ENCODE results near the gene SLIT3. TPM values are rescaled to one million over a fixed set of nuclear protein-coding genes. Genes with fewer than 3 reads are reported as not detected.

Gene SLIT3
- total RNA-seq, 1 experiment from 2014 or later, result 2.0 TPM

DNA sequence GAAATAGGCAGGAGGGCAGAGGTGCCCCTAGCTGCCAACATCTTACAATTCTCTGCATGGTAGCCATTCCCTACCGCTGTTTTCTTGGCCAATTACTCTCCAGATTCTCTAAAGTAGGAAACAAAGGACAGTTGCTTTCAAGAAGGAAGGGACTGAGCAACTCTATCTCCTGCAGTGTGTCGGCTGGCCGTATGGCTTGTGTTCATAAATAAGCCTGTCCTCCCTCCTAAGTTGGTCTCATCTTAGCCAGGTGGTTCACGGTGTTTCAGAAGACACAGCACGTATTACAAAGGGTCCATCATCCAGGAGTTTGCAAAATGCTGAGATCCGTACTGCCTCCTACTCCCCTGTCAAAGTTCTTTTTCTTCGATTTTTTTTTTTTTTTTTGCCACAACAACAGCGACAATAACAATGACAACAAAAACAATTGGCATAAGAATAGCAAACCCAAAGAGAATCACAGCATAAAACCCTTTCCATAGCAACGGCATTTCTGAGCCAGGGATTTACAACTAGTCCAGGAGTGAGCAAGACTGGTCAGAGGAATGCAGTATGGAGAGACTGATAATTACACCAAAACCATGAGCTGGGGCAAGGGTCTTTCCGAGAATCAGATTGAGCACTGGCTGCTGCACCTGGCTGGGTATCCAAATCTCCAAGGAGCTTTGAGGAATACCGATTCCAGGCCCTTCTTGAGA, 212.8 kb downstream of the SLIT3 start:
- Histone ChIP-seq H3K27me3 (no peaks in the 10 kb centered on the region), H3K4me1 (no peaks in the 10 kb centered on the region), H3K36me3 (no peaks in the 10 kb centered on the region), H3K9me3 (replicated peaks) (no peaks in the 10 kb centered on the region), H3K4me3 (no peak overlapping the region), H3K27ac (no peak overlapping the region)
- no peak for DNase-seq

DNA sequence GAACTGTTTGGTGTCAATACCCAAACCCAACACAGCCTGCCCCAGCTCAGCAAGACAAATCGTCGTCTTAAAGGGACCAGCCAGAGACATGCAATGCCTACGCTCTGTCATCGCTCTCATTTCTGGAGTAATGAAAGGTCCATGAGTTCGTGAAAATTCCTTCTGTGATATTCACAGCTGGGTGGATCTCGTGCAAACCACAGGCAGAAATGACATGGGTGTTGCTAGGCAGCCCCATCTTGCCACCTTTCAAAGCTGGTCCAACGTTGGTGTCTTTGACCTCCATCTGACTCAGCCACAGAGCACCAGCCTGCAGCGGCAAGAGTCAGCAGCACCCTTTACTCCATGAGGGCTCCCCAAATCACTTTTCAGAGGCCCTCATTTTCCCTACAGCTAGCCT, 215.3 kb downstream of the SLIT3 start:
- DNase-seq, result no peak
- Histone ChIP-seq H3K4me3 (no peak overlapping the region), H3K27me3 (no peaks in the 10 kb centered on the region; the same call in 1 of the 2 replicates), H3K36me3 (no peaks in the 10 kb centered on the region), H3K27ac (no peak overlapping the region), H3K9me3 (replicated peaks) (no peaks in the 10 kb centered on the region), H3K4me1 (no peaks in the 10 kb centered on the region)

DNA sequence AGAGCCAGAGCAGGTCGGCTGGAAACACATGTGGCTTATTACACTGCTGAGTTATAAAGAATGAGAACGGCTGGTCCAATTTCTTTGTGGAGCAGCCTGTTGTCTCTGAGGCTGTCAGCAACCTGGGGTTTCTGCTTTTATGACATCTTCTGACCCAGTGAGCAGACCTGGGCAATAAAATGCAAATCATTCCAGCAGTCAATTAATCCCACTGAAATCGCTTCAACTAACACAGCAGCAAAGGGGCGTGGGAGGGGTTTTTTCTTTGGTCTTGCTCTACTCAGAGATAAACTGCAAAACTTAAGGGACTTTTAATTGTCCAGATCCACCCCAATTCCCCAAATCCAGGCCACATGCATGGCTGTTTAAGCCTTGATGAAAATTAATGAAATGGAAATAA, 215.7 kb downstream of the SLIT3 start:
- DNase-seq, result no peak
- H3K4me1 ChIP-seq, result no peaks in the 10 kb centered on the region
- no peak overlapping the region for H3K4me3 ChIP-seq
- no peak overlapping the region for H3K27ac ChIP-seq
- H3K9me3 ChIP-seq (replicated peaks), result no peaks in the 10 kb centered on the region
- H3K27me3 ChIP-seq, result peaks cover 2% of the 10 kb centered on the region; the same call in 1 of the 2 replicates
- H3K36me3 ChIP-seq, result no peaks in the 10 kb centered on the region

DNA sequence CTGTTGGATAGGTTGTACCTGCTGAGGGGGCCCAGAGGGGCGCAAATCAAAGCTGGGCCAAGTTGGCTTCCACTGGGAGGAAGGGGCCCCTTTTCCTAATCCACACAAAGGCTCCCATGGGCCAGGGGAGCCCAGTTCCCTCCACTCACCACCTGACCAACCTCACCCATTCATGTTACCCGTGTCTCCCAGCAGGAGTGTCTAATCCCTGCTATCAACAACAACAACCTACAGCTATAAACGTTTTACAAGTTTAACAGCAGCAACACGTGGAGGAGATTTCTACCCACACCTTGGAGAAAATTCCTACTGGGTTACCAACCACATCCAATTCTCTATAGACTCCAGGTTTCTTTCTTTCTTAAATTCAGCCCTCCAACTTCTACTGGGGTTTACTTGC, 216.2 kb downstream of the SLIT3 start:
- no peaks in the 10 kb centered on the region for H3K9me3 ChIP-seq (replicated peaks)
- H3K36me3 ChIP-seq, result no peaks in the 10 kb centered on the region
- DNase-seq, result no peak
- peaks cover 5% of the 10 kb centered on the region for H3K27me3 ChIP-seq
- no peaks in the 10 kb centered on the region for H3K4me1 ChIP-seq
- no peak overlapping the region for H3K27ac ChIP-seq
- H3K4me3 ChIP-seq, result no peak overlapping the region

DNA sequence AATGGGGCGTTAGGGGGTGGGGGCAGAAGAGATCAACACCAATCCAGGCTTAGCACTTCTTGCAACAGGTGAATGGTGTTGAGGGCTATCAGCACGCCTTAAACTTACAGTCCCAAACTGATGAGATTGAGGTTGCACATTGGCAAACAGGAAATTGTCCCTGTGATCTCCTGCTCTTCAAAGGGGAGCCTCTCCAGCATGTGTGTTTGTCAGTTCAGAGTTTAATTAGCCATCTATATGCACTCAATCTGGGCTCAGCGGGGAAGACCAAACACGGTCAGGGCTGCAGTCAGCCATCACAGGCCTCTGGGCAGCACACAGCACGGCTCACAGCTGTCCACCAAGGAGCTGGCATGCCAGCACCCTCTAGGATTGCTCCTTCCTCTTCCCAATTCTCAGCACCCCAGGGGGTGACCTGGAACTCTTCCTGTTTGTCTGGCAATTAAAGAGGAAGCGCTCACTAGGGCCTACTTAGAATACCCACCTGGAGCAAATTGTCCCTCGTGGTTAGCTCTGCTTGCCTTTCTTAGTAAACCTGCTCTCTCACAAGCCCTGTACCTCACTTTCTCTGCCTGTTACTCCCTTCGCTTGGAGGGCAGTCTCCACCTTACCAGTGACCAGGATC, 217.4 kb downstream of the SLIT3 start:
- DNase-seq, result no peak
- Histone ChIP-seq H3K36me3 (no peaks in the 10 kb centered on the region), H3K27ac (no peak overlapping the region), H3K4me1 (no peaks in the 10 kb centered on the region), H3K9me3 (replicated peaks) (no peaks in the 10 kb centered on the region), H3K27me3 (peaks cover 9% of the 10 kb centered on the region), H3K4me3 (no peak overlapping the region)

DNA sequence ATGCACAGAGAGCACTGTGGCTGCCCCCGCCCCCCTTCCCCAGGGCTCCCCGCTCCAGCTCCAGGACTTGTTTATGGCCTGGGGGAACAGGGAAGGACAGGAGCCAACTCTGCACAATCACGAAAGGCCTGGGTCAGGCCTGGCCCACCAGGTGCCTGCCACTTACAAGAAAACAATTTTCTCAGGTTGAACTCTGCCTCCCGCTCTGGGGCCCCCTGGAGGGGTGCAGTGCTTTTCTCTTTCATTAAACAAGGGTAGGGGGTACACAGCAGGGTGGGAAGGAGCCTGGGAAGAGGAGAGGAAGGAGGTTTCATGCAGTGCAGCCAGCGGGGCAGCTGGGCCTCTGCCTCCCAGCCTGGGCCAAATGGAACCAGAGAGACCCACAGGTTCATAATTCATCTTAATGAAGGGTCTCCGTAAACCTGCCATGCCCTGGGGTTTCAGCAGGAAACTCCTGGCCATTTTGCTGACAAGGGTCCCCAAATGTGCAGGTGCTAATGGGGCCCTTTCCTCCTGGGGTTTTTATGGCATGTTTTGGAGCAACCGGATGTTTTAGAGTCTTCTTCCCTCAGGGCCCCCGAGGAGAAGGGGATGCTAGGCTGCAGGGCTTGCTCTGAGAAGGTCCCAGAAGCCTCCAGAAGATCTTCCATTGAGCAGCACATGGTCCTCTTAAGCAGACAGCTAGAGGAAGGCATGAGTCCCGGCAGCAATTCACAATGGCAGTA, 219.8 kb downstream of the SLIT3 start:
- H3K27ac ChIP-seq, result no peak overlapping the region
- no peaks in the 10 kb centered on the region for H3K36me3 ChIP-seq
- H3K9me3 ChIP-seq (replicated peaks), result no peaks in the 10 kb centered on the region
- no peaks in the 10 kb centered on the region for H3K4me1 ChIP-seq
- no peak overlapping the region for H3K4me3 ChIP-seq
- DNase-seq, result no peak
- peaks cover 9% of the 10 kb centered on the region for H3K27me3 ChIP-seq

DNA sequence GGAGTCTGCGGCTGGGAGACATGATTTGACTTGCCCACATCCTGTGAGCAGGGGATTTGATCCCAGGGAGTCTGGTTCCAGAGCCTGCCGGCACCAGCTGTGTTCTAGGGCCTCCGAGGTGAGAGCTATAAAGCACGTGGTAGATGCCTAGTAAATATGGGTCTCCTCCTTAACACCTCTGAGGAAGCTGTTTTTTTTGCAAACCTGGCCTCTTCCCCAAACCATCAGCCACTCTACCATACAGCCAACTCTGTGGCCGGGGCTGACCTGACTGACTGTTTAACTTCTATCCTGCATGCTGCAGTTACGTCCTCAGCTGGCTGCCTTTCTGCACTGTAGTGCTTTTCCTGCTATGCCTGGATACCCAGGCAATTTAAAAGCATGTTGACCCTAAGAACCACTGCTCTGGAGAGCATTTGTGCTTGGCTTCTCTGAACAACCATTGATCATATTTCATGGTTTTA, 220.5 kb downstream of the SLIT3 start:
- H3K9me3 ChIP-seq (replicated peaks), result no peaks in the 10 kb centered on the region
- H3K36me3 ChIP-seq, result no peaks in the 10 kb centered on the region
- no peak overlapping the region for H3K4me3 ChIP-seq
- H3K27ac ChIP-seq, result no peak overlapping the region
- peak in 1 of 2 experiments; percentile 3 for DNase-seq
- H3K27me3 ChIP-seq, result peaks cover 9% of the 10 kb centered on the region
- no peaks in the 10 kb centered on the region for H3K4me1 ChIP-seq

DNA sequence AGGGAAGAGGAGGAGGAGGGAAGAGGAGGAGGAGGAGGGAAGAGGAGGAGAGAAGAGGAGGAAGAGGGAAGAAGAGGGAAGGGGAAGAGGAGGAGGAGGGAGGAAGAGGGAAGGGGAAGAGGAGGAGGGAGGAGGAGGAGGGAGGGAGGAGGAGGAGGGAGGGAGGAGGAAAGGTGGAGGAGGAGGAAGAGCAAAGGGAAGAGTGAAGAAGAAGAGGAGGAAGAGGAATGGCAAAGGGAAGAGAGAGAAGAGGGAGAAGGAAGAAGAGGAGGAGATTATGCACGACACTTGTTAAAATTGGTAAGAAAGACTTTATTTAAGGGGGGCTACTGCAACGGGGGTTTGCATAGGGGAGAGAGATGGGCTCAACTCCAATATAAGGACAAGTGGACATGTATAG, 221.2 kb downstream of the SLIT3 start:
- H3K9me3 ChIP-seq (replicated peaks), result no peaks in the 10 kb centered on the region
- no peak overlapping the region for H3K4me3 ChIP-seq
- no peaks in the 10 kb centered on the region for H3K4me1 ChIP-seq
- H3K36me3 ChIP-seq, result no peaks in the 10 kb centered on the region
- DNase-seq, result no peak
- no peak overlapping the region for H3K27ac ChIP-seq
- peaks cover 9% of the 10 kb centered on the region for H3K27me3 ChIP-seq

DNA sequence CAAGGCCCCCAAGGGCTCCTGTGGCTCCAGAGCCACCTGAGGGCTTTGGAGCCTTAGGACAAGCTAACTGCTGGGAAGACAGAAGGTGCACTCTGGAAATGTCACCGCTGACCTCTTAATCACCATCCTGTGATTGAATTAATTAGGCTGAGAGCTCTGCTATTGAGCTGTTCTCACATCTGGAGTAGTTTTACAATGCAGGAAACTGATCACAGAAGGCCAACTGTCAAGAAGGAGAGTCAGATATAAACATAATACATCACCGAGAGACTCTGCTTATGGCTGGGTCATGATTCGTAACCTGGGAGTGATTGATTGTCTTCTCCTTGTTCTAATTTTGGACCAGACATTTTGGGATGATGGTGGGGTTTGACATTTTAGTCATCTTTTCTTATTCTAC, 226.1 kb downstream of the SLIT3 start:
- no peak for DNase-seq
- Histone ChIP-seq H3K4me3 (no peak overlapping the region), H3K9me3 (replicated peaks) (no peaks in the 10 kb centered on the region), H3K27ac (no peak overlapping the region), H3K27me3 (peaks cover 4% of the 10 kb centered on the region; the same call in 1 of the 2 replicates), H3K36me3 (no peaks in the 10 kb centered on the region), H3K4me1 (no peaks in the 10 kb centered on the region)

DNA sequence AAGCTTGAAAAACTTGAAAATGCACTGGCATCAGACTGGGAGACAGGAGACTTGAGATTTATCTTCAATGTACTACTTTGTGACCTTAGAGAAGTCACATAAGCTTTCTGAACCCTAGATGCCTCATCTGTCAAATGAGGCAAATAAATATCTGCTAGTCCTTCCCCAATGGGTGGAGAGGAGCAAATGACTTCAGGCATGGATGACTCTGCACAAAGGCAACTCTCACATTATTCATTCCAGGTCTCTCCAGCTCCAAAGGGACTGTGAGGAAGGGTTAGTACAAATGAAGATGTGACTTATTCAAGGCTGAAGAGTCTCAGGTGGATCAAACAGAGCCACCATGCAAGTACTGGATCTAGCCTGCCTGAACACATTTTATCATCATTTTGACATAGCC, 228.7 kb downstream of the SLIT3 start:
- Histone ChIP-seq H3K9me3 (replicated peaks) (no peaks in the 10 kb centered on the region), H3K27me3 (no peaks in the 10 kb centered on the region; the same call in 1 of the 2 replicates), H3K4me3 (no peak overlapping the region), H3K27ac (no peak overlapping the region), H3K4me1 (no peaks in the 10 kb centered on the region), H3K36me3 (no peaks in the 10 kb centered on the region)
- DNase-seq, result no peak

DNA sequence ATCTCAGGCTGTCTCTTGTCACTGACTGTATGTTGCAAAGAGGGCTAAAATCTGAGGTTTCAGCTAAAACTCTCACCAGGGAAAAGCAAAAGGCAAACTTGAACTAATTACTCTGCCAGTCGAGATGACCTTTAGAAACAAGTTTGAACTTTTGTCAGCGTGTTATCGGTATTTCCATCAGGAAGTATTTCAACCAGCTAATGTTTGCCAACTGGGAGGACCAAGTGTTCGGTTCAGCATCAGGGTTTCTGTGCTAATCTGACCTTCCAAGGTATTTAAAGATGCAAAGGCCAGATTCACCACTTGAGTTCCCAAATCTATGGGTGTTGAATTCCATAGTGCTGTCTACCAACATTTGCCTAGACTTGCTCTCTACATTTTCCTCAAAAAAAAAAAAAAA, 230.5 kb downstream of the SLIT3 start:
- DNase-seq, result no peak
- no peaks in the 10 kb centered on the region for H3K36me3 ChIP-seq
- no peaks in the 10 kb centered on the region for H3K9me3 ChIP-seq (replicated peaks)
- no peaks in the 10 kb centered on the region for H3K4me1 ChIP-seq
- H3K27me3 ChIP-seq, result no peaks in the 10 kb centered on the region; the same call in 1 of the 2 replicates
- no peak overlapping the region for H3K27ac ChIP-seq
- H3K4me3 ChIP-seq, result no peak overlapping the region

DNA sequence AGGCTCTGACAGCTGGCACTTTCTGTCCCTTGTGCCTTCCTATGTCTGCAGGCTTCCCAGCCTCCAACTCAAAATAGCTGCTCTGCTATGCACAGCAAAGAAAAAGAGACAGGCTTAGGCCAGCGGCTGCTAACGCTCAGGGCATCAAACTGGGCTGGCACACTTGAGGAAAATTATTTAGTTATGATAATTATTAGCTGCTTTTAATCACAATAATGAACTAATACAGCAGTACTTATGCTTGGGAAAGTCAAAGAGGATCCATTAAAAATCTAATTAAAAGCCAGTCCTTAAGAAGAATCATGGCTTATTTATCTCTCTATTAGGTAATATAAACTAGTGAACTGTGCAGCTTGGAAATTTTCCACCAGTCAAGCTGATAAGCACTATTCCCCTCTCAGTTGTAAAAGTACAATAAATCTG, 233.2 kb downstream of the SLIT3 start:
- no peaks in the 10 kb centered on the region for H3K4me1 ChIP-seq
- H3K4me3 ChIP-seq, result no peak overlapping the region
- no peaks in the 10 kb centered on the region for H3K9me3 ChIP-seq (replicated peaks)
- peaks cover 9% of the 10 kb centered on the region; the same call in 1 of the 2 replicates for H3K27me3 ChIP-seq
- H3K27ac ChIP-seq, result no peak overlapping the region
- H3K36me3 ChIP-seq, result no peaks in the 10 kb centered on the region
- no peak for DNase-seq

DNA sequence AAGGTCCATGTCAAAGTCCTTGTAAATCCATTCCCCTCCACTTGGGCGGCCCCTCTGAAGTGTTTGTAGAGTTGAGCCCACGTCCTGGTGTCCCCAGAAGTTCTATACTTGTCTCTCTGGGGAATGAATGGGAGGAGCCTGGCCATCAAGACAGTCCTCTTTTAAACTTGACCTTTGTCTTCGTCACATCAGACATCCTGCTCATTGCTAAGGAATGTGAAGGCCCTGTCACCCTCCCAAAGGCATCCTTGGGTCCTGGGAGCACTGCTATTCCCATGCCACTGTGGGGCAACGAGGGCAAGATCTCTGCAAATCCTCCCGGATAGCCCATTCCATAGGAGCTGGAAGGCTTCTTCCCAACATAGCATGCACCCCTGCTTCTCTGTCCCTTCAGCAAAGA, 235.5 kb downstream of the SLIT3 start:
- Histone ChIP-seq H3K27ac (no peak overlapping the region), H3K27me3 (peaks cover 9% of the 10 kb centered on the region; the same call in 1 of the 2 replicates), H3K4me1 (no peaks in the 10 kb centered on the region), H3K9me3 (replicated peaks) (no peaks in the 10 kb centered on the region), H3K36me3 (no peaks in the 10 kb centered on the region), H3K4me3 (no peak overlapping the region)
- no peak for DNase-seq

DNA sequence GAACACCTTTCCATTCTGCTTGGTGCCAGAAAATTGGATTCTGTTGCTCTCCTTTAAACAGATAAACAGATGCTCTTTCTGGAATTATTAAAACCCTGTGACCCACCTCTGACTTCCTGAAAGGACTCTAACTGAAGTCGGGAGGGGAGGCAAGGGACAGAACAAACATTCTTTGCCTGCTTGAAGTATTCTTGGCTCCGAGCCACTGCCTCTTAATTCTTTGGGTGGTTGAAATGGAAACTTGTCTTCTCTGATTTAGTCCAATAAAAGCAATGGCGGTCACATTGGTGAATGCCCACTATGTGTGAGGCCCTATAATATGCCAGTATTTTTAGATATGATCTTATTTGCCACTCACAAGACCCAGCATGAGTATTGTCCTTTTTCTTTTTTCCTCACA, 236.8 kb downstream of the SLIT3 start:
- peak; percentile 6 to 13 for DNase-seq
- H3K4me1 ChIP-seq, result no peaks in the 10 kb centered on the region
- H3K27me3 ChIP-seq, result peaks cover 12% of the 10 kb centered on the region; the same call in 1 of the 2 replicates
- no peaks in the 10 kb centered on the region for H3K9me3 ChIP-seq (replicated peaks)
- H3K27ac ChIP-seq, result no peak overlapping the region
- H3K4me3 ChIP-seq, result no peak overlapping the region
- H3K36me3 ChIP-seq, result no peaks in the 10 kb centered on the region

DNA sequence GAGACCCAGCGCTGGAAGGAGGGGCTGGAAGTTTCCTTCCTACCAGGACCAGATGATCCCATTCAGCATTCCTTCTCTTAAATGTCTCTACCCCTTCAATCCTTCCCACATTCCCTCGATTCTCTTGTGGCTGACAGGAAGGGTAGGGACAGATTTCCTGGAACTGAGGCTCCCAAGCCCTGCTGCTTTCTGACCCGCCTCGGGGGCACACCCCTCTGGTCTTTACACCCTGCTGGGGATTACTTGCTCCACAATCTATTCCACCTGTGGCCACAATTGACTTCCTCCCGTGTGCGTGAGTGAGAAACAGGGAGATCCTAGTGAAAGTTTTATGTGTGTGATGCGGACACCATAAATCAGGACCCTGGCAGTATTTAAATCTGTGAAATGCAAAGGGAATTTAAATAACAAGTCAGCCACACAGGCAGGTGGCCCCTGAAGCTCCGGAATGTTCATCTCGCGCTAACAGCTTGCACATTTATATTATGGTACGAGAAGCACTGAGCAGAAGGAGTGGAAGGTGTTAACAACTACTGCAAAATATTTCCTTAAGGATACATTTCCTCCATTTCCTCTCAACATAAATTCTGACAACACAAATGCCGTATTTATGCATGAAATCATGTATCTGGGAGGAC, 237.5 kb downstream of the SLIT3 start:
- no peaks in the 10 kb centered on the region for H3K9me3 ChIP-seq (replicated peaks)
- H3K27ac ChIP-seq, result no peak overlapping the region
- peaks cover 14% of the 10 kb centered on the region; the same call in 1 of the 2 replicates for H3K27me3 ChIP-seq
- no peaks in the 10 kb centered on the region for H3K36me3 ChIP-seq
- no peak for DNase-seq
- no peaks in the 10 kb centered on the region for H3K4me1 ChIP-seq
- H3K4me3 ChIP-seq, result no peak overlapping the region
